Right forelimb (tissue), 1 donor: ENCODE measurements around the gene CREBBP.

Experiments used
- DNase-seq: peaks from one replicate; pipeline ENCODE4 v3.0.0-alpha.2; 2018

CREBBP gene

DNA sequence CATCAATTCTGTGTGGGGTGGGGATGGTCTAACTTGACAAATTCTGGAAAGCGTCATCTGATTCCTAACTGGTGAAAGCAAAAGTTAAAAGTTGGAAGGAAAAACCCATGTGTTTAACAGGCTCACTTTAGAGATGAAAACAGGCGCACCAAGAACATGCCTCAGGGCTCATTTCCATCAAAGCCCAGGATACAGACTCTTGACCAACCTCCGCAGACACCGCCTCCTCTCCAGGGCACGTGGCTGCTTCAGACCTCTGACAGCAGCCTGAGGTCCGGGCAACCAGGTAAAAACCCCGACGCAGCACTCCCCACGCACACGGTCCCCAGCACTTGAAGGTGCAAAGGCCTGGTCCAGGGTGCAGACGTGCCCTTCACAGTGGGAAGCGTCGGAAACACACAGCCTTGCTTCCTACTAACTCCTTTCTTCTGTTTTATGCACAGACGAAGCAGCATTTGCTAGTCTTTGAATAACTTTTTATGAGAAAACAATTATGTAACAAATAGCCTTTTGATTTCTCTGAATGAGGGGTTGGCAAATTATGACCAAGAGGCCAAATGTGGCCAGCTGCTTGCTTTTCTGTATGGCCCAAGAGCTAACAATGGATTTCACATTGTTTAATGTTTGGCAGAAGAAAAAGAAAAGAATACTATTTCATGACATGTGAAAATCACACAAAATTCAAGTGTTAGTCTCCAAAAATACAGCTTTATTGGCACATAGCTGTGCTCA lies 119.0 kb downstream of the CREBBP start:
- DNase-seq = no peak

DNA sequence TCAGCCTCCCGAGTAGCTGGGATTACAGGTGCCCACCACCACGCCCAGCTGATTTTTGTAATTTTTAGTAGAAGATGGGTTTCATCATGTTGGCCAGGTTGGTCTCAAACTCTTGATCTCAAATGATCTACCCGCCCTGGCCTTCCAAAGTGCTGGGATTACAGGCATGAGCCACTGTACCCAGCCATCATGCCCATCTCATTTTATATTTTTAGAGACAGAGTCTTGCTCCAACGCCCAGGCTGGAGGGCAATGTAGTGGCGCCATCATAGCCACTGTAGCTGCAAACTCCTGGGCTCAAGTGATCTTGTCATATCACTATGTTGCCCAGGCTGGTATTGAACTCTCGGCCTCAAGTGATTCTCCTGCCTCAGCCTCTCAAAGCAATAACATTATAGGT lies 120.0 kb downstream of the CREBBP start:
- no peak for DNase-seq

DNA sequence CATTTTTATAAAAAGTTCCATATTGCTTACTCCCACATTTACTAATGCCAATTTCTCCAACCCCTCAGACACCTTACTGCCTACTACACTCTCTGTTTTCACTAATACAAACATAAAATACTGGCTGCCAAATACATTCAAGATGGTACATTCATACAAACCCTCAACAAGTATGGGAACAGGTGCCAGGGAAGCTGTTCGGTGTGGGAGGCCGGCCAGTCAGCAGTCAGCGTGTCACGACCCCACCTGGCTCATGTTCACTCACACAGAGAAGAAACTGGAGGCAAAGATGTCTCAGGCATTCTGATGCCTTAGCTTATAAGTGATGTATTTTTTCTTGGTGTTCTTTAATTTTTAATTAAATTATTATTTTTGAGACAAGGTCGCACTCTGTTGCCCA lies 120.8 kb downstream of the CREBBP start:
- no peak for DNase-seq

DNA sequence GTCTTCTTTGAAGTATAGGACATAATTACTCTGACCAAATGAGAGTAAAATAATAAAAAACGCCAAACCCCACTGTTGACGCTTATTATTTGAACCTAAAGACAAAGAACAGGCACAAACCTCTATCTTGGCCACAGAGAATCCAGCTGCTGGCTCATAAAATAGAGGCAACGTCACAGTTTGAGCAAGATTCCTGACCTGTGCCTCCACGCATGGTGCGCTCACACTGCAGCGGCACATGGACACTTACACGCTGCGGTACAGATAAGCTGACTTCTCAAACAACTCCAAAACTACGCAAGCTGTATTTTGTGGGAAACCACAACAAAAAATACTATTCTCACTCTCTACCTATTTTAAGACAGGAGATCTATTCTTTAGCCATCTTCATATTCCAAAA lies 124.4 kb downstream of the CREBBP start:
- no peak for DNase-seq

DNA sequence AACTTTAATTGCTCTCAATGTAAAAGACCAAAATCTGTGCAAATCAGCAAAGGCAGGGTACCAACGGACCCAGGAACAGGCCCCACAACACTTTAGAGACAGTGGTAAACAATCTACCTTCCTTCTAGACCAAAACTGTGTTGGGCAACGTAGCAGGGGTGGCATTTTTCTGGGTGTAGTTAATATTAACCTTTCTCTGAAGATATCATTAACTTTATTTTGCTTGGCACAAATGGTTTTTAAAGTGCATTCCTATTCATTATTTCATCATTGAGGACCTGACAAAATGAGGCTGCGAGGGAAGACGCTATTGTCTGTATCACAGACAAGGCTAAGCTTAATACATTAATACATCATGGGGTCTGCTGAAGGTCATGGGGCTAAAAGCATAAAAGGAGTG lies 125.3 kb downstream of the CREBBP start:
- DNase-seq = no peak

DNA sequence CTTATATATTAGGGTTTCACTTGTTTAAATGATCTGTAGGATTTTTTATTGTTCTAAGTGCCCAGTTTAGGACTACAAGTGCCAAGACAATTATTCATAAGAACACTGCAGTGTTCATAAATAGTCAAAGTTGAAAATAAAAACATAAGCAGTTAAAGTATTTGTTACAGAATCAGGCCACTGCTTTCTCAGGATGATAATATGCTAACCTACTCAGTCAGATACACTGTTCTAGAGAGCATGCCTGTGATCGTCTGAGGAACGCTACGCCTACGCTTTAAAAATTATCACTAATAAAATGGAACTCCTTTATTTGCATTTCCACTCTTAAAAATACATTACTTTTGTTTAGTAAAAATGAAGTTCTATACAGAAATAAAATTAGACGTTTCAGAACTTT lies 125.7 kb downstream of the CREBBP start:
- no peak for DNase-seq

DNA sequence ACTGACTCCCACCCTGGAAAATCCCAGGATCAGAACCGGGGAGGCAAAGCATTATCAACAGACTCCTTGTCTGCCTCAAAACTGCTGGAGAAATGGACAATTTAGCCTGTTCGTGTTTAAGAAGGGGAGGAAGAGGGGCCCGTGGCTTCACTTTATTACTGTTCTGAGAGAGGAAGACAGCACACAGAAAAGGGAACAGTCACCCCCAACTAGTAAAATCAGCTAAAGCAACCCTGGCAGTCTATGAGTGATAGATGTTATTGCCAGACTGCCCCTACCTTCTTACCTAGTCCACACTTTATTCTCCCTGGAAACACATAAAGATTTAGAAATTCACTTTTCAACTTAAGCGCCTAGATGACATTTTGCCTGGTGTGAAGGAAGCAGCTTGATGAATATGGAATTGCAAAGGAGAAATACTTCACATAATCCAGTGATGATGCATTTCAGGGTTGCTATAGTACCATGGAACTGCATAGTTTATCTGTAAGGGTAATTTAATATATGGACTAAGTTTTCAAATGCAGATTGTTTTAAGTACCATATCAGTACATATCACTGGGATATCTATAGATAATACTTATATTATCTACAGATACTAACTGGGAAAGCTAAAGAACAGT lies 126.3 kb downstream of the CREBBP start:
- DNase-seq = no peak

DNA sequence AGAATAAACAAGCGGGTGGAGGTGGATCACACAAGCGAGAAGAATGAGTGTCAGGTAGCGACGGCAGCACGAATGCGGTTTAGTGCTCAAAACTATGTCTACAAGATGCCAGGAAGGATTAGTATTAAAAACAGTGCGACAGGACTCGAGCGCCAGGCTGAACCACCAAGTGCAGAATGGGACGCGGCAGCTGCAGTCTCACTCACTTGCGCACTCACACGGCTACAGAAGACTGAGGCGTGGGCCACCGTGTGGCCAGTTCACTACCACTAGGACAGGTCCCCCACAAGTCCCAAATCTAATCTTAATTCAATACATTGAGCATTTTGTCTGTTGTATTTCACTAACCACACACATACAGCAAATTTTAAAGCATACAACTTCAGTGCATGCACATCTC lies 127.5 kb downstream of the CREBBP start:
- no peak for DNase-seq

DNA sequence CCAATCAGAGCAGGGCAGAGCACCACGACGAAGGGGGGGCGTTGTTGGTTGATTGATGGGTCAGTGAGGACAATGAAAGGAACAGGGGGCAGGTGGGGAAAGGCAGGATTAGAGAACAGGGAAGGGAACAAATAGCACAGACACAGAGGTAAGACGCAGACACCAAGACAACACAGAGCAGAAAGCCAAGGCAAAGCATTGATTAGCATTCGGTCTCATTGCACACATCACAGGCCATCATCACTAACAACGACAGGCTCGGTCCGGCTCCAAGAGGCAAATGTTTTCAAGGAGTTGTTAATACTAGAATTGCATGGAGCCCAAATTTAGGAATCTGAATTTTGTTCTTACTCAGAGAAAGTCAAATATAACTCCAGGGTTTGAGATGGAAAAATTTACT lies 128.6 kb downstream of the CREBBP start:
- no peak for DNase-seq

DNA sequence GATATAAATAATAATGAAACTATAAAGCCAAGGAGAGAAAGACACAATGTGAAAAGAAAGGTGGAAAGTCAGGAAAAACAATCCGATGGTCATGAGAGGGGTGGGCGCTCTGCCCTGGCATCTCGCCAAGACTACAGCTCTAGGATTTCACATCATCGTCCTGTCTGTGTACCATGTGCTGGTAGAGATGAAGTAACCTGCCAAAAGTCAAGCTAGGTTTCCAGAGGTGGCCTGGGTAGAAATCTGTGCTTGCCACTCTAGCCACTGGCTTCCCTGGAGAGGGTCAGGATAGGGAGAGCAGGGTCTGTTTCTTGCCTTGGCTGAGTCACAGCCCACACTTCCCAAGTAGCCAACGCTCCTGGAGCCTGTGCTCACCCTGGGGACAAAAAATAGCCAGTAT lies 132.2 kb downstream of the CREBBP start:
- no peak for DNase-seq

DNA sequence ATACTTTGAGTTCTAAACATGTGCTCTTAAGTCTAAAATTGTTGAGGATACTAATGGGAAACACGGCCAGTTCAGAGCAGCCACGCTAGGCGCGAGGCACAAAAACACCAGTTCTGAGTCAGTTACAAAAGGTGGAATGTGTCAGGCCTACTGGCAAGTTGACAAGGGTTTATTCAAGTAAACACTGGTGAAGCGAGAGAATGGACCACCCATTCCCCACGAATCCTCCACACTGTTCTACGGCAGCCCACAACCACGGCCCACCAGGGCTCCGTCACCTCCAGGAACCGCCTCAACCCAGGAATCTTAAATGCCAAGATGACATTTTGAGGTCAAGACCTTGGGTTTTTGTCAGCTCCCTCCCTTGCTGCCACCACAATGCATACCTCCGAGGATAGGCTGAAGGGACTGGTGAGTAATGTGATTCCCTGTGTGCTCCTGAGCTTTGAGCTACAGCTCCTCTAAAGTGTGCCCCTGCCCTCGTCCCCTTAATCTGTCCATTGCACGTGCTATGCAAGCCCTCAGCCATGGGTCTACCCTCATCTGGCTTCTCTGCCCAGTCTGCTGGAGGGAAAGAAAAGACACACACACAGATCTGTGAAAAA lies 134.7 kb downstream of the CREBBP start:
- no peak for DNase-seq

DNA sequence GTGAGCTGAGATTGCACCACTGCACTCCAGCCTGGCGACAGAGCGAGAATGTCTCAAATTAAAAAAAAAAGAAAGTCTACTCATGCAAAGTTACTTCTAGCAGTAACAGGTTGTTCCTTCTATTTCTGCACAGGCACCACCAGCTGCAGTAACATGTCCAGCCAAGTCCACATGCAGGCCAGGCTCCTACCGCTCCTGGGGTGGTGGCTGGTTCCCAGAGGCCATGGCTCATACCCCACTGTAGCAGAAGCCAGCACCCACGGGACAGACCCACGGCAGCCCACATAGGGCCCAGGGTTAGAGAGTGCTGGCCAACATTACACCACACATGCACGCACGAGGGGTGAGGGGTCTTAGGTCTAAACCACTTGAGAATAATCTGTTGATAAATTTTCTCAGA lies 136.5 kb downstream of the CREBBP start:
- no peak for DNase-seq

DNA sequence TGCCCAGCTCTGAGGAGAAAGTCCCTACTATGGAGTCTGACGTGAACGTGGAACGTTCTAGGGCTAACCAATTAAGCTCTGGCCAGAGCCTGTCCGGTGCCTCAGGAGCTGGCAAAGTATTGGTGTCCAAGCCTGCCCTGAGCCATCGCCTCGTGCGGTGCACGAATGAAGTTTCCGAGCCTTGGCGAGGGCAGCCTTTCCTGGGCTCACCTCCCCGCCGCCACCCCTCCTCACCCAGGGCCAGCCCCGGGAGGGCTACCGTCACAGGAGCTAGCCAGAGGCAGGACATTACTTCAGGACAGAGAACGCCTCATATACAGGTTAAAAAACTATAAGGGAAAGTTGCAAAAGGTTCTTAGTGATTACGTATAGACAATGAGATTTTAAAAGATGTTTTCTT lies 139.6 kb downstream of the CREBBP start:
- no peak for DNase-seq

DNA sequence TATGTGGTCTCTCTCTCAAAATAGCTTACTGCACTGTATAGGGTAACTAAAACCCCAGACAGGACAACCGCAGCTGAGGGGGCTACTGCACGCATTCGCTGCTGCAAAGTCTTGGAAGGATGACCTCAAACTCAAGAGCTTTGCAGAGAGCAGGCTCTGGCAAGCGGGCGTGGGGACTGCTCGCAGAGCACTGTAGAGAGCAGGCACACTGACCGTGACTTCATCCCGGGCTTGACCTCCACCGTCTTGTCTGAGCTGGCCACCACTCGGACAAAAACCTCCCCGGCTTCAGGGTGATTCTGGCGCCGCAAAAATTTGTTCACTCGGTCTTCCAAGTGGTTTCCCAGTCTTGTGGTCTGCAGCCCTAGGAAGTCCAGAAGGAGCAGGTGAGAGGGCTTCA lies 140.3 kb downstream of the CREBBP start:
- no peak for DNase-seq

DNA sequence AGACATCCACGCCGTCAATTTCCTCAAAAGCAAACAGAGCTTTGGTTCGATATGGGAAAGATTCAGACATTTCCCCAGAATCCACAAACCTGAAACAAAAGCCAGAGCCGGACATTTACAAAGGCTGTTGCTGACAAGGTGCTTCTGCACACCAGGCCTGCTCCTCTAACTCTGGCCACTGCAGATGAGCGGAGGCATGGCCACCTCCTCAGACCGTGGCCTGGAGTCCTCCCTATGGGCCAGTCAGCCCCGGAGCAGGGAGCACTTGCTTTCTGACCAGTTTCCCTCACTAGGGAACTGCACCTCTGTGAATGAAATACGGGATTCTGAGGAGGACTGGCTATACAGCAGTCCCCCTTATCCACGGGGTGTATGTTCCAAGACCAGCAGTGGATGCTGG lies 140.9 kb downstream of the CREBBP start:
- no peak for DNase-seq

DNA sequence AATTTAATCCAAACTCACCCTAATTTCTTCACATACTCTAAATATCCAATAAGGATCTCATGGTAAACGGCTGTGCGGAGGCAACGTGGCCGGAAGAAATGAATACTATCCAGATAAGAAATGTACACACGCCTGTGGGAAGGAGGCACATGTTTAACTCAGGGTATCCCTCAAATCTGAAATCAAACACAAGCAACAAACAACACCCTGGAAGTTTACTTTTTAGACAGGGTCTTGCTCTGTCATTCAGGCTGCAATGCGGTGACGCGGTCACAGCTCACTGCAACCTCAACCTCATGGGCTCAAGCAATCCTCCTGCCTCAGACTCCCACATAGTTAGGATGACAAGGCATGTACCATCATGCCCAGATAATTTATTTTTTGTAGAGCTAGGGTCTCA lies 142.0 kb downstream of the CREBBP start:
- no peak for DNase-seq

DNA sequence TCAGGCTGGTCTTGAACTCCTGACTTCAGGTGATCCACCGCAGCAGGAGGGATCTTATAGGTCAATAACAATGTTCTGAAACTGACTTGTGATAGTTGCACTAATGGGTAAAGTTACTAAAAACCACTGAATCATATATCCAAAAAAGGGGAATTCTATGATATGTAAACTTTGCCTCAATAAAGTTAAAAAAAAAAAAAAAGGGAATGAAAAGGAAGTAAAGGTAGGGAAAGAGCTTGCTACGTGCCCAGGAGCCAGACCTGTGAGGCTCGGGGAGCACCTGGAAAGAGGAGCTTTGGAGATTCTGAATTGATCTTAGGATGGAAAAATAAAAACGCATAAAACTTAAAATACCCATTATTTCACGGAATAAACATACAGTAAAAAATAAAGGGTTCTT lies 142.4 kb downstream of the CREBBP start:
- no peak for DNase-seq

DNA sequence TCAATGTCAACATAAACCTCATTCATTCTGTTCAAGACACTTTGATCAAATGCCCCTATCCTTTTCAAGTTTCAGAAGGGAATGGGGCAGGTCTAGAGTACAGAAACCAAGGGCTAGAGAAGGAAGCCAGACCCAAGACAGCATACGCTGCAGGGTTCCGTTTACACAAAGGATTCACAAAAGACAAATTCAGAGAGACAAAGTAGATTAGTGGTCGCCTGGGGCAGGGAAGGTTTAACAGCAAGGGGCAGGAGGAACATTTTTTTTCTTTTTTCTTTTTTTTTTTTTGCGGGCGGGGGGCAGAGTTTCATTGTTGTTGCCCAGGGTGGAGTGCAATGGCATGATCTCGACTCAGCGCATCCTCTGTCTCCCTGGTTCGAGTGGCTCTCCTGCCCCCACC lies 143.3 kb downstream of the CREBBP start:
- no peak for DNase-seq

DNA sequence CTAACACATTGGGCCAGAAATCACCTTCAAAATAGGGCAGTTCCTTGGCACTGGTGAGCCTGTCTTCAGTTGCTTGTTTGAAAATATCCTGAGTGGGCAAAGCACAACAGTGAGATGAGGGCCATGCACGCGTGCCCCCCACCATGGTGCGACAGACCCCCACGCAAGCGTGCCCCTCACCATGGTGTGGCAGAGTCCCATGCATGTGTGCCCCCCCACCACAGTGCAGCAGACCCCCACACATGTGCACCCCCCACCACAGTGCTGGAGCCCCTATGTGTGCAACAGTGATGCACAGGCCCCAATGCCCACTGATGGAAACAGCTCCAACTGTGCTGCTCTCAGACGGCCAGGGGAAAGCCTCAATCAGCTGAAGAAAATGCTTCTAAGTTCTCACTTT lies 144.4 kb downstream of the CREBBP start:
- DNase-seq = no peak

DNA sequence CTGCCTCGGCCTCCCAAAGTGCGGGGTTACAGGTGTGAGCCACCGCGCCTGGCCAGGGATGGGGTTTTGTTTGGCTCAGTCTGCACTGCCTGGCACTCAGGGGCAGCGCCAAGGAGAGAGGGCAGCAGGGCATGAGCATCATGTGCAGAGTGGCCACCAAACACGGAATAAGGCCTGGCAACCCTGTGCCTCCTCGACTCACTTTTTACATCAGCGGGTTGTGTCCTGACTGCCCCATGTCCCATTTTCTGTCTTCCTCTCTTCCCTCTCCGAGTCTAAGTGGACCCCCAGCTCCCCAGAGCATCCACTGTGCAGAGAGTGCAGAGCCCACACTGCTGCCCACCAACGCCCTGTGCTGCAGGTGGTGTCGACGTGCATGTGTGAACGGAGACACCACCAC lies 145.0 kb downstream of the CREBBP start:
- no peak for DNase-seq

DNA sequence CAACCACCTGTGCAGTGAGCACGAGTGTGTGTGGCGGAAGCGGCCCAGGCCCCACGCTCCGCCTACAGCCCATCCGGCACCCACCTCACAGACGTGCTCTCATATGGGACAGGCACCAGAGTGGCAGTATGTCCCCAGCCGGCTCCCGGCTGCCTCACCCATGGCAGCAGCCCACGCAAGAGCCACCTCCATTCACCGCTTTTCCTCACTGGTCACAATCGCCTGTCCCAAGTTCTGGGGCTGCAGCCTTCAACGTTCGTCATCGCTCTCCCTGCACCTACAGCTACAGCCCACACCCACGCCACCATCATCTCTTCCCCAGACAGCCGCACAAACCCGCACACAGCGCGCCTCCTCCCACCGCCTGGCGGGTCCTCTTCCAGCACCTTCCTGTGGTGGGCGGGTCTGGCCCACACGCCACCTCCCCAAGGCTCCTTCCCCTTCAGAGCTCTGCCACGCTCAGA lies 145.7 kb downstream of the CREBBP start:
- no peak for DNase-seq

DNA sequence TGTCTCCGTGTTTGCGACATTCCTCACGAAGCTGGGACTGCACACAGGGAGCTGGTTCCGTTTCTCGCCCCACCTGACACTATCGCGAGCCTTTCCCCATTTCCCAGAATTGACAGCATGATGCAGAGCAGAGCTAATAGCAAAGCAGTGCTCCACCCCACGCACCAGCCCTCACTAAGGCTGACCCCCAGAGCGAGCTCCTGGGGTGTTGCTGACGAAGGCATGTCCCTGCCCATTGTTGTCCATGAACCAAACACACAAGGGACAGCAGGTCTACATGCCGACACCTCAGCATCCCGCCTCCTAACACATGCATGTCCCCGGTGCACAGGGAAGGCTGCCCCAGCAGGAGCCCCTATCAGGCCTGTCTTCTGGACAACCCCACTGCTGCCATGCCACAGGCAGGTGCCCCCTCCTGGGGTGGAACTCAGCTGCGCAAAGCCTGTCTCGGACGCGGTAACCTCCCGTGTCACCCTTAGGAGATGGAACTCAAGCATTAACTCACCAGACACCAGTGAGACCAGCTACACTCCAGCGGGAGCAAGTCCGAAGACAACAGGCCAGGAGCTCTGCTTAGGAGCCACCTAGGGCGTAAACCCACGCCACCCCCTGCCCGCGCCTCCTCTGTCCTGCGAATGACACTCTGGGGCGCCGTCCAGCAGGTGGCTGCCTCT lies 146.3 kb downstream of the CREBBP start:
- DNase-seq = no peak

DNA sequence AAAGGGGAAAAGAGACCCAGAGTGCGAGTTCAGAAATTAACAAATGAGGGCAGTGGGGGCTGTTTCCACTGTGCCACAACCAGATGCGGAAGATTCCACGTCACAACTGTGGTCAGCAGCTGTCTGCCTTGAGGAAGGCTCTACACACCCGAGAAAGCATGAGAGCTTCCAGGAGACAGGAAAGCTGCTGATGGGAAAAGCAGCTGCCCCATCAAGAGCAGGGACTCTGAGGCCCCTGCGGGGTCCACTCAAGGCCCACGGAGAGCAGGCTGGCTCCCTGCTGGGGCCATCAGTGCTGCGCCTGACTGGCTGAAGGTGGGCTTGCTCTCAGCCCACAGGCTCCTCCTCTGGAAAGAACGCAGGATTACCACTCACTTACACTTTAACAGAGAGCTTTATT lies 148.3 kb downstream of the CREBBP start:
- no peak for DNase-seq
